Colonic mucosa (tissue), 4 donors: ENCODE results near the gene CAPZB. TPM values are rescaled to one million over a fixed set of nuclear protein-coding genes. Genes with fewer than 3 reads are reported as not detected.

Experiments
- DNase-seq: peaks from one replicate; pipeline ENCODE4 v3.0.0-alpha.2; 2020
- H3K27ac ChIP-seq: fragments of 200-600 bp; one replicate; pipeline ENCODE4 v1.8.0; 2021
- H3K27me3 ChIP-seq: fragments of 200-600 bp; one replicate; pipeline ENCODE4 v1.8.0; 2021
- H3K36me3 ChIP-seq: fragments of 200-600 bp; one replicate; pipeline ENCODE4 v1.8.0; 2021
- H3K4me1 ChIP-seq: fragments of 200-600 bp; one replicate; pipeline ENCODE4 v1.8.0; 2021; ENCODE audit warnings: mild to moderate bottlenecking
- H3K4me3 ChIP-seq: fragments of 200-600 bp; one replicate; pipeline ENCODE4 v1.8.0; 2021
- H3K9ac ChIP-seq, 2 donors: one replicate each; pipeline ENCODE4 v1.7.0; 2013; ENCODE audit warnings: control low read depth in 2 of 2, low read depth in 2 of 2, low read length in 2 of 2
- H3K9me3 ChIP-seq: fragments of 200-600 bp; one replicate; pipeline ENCODE4 v1.8.0; 2021
- intact Hi-C: fragments of 100-400 bp; cut with DNase I; formaldehyde crosslinking; loops from one replicate; pipeline ENCODE4 v1.14.1; 2022
- total RNA-seq, 2 donors: library from RNA; stranded (reverse); fragmentation: NEBNext Ultra II Directional in 1 of 2; extraction: Animal tissue kit (Norgen Biotek cat#: 25700) in 1 of 2; gene quantifications; one replicate each; pipeline ENCODE4 v1.2.1, GENCODE V29; 2021
- TF ChIP-seq, protein P1 (sequence below): fragments of 200-600 bp; IDR thresholded peaks from one replicate; pipeline ENCODE4 v1.8.0; 2022; ENCODE audit warnings: antibody characterized with exemption, mild to moderate bottlenecking
- donor health status: healthy.
- donor health status: DM: no; HTN: no; CAD: no.
- donor health status: DM: no; HTN: no; CAD: no.

The CAPZB gene
- total RNA-seq, 2 donors from 2014 or later = 397 to 407 TPM

DNA sequence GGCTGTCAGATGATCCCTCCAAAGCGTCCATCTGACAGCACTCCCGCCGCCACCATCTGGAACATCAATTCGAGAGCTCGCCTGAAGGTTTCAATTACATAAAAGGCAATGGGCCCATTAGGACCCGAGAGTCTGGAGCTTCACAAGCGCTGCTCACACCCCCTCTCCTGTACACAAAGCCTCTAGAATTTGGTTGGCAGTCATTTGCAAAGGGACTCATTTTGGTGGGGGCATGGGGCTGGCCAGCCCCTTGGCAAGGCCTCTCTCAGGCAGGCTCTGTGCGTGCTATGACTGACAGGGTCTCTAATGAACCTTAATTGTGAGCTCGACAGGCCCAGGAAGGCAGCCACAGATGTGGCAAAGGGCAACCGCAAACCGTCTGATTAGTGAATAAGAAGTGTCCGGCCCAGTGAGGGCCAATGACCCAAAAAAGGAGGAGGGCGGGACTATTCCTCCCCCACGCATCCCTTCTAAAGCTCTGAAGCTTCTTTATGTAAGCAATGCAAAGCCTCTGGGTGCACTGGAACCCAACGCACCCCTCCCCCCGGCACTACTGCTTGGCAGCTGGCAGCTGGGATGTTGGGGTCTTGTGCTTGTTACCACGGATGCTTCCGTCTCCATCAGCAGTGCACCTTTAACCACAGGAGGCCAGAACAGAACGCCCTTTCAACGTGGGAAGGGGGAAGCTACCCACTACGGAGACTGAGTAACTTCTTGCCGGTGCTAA lies 79.4 kb downstream of the CAPZB start:
- TF ChIP-seq, protein P1, sequence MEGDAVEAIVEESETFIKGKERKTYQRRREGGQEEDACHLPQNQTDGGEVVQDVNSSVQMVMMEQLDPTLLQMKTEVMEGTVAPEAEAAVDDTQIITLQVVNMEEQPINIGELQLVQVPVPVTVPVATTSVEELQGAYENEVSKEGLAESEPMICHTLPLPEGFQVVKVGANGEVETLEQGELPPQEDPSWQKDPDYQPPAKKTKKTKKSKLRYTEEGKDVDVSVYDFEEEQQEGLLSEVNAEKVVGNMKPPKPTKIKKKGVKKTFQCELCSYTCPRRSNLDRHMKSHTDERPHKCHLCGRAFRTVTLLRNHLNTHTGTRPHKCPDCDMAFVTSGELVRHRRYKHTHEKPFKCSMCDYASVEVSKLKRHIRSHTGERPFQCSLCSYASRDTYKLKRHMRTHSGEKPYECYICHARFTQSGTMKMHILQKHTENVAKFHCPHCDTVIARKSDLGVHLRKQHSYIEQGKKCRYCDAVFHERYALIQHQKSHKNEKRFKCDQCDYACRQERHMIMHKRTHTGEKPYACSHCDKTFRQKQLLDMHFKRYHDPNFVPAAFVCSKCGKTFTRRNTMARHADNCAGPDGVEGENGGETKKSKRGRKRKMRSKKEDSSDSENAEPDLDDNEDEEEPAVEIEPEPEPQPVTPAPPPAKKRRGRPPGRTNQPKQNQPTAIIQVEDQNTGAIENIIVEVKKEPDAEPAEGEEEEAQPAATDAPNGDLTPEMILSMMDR = no peak
- intact Hi-C loops = no loop called here
- Histone ChIP-seq H3K4me1 (no peaks in the 10 kb centered on the region), H3K27ac (peak overlapping the region; percentile 56), H3K27me3 (no peaks in the 10 kb centered on the region), H3K9me3 (no peaks in the 10 kb centered on the region), H3K36me3 (no peaks in the 10 kb centered on the region), H3K9ac (no peak overlapping the region), H3K4me3 (no peak overlapping the region)
- DNase-seq = peak; percentile 33

DNA sequence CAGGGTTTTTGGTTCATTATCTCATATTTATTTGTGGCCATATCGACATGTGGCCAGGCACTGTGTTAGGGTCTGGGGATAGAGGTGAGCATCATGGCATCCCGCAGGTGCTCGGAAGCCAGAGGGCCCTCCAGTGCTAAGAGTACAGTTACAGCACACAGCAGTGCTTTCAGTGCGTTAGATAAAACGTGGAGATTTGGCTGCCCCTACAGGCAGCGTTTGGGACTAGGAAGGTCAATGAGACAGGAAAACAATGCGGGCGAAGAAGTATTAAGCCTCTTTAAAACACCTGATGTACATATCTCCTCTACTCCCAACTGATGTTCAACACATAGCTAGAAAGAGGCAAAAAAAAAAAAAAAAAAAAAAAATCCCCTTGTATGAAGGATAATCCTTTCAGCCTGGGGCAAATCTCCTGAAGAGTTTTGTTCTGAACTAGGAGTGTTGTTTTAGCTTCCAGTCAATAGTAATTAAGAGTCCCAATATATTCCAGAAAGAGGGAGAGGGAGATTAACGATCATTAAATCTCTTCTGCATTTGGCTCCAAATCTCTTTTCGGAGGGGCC lies 80.1 kb downstream of the CAPZB start:
- Histone ChIP-seq H3K36me3 (no peaks in the 10 kb centered on the region), H3K27ac (peak overlapping the region; percentile 56), H3K4me3 (no peak overlapping the region), H3K9me3 (no peaks in the 10 kb centered on the region), H3K9ac (no peak overlapping the region), H3K4me1 (no peaks in the 10 kb centered on the region), H3K27me3 (no peaks in the 10 kb centered on the region)
- intact Hi-C loops = no loop called here
- DNase-seq = no peak
- TF ChIP-seq, protein P1 = no peak

DNA sequence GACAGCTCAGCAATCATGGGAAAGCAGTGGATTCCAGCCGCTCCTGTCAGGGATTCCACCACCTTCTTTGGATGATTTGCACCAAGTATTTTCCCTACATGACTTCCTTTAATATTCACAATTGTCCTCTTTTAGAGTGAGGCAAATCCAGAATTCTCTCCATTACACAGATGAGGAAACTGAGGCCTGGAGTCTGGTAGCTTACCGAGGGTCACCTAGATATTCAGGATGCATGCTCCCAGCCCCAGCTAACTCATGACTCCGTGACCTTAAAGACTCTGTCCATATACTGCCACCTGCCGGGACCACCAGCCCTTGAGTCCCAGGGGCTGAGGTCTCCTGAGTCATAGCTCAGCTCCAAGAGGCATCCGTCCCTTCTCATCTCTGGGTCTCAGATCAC lies 80.6 kb downstream of the CAPZB start:
- Histone ChIP-seq H3K36me3 (no peaks in the 10 kb centered on the region), H3K4me3 (no peak overlapping the region), H3K27ac (peak overlapping the region; percentile 56), H3K9ac (no peak overlapping the region), H3K27me3 (no peaks in the 10 kb centered on the region), H3K4me1 (no peaks in the 10 kb centered on the region), H3K9me3 (no peaks in the 10 kb centered on the region)
- intact Hi-C loops = no loop called here
- DNase-seq = no peak
- TF ChIP-seq, protein P1 = no peak

GRCh38 chr1:19403256-19403655 lies 82.1 kb downstream of the CAPZB start:
- TF ChIP-seq, protein P1 = no peak
- no peaks in the 10 kb centered on the region for H3K4me1 ChIP-seq
- no peaks in the 10 kb centered on the region for H3K9me3 ChIP-seq
- no peak for DNase-seq
- H3K27ac ChIP-seq = no peak overlapping the region
- intact Hi-C loops = no loop called here
- no peak overlapping the region for H3K4me3 ChIP-seq
- H3K27me3 ChIP-seq = no peaks in the 10 kb centered on the region
- H3K36me3 ChIP-seq = no peaks in the 10 kb centered on the region
- no peak overlapping the region for H3K9ac ChIP-seq

DNA sequence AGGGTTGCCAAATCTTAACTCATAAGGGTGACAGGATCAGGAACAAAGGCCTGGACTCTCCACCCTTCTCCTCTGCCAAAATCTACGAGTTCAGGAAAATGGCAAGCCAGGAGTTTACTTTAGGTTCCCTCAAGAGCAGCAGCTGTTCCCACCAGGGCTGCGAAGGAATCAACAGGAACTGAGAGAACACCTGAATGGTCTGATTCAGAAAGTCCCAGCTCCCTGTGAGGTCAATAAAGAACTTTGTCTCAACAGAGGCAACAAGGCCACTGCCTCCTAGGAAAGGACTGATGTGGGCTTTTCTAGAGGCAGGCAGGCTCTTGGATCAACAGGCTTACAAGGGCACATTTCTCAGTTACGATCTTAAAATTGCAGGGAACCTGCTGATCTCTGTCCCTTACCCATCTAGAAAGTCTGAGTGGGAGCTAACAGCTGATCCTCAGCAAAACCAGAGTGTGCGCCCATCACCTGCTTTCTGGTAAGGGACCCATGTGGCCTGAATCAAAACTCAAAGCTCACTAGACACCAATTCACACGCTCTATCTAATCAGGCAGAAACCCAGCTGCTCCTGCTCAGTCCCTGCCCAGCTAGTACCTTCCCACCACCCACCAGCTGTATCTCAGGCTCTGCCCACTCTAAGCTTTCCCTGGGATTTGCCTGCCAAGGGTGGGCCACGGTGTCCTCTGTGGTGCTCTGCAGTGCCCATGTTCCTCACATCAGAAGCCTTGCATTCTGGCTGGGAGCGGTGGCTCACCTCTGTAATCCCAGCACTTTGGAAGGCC lies 83.1 kb downstream of the CAPZB start:
- H3K27me3 ChIP-seq = no peaks in the 10 kb centered on the region
- H3K4me1 ChIP-seq = no peaks in the 10 kb centered on the region
- no peak for DNase-seq
- no peaks in the 10 kb centered on the region for H3K36me3 ChIP-seq
- H3K9ac ChIP-seq = no peak overlapping the region
- no peak overlapping the region for H3K27ac ChIP-seq
- H3K9me3 ChIP-seq = no peaks in the 10 kb centered on the region
- intact Hi-C loops = no loop called here
- TF ChIP-seq, protein P1 = no peak
- no peak overlapping the region for H3K4me3 ChIP-seq
